Measurements from ENCODE around the gene PPP1R13L.

DNA sequence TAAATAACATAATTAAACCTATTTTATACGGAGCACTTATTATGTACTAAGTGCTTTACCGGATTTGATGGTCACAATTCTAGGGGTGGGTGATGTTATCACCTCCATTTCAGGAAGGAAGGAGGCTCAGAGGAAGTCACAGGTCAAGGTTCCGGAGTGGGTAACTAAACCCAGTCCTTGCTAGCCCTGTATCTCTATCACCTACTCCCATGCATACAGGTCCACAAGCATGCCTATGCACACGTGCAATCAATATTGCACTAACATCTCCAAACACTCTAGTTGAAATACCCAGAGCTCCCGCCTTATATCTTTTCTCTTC, 45.1 kb upstream of the PPP1R13L start:
- TF ChIP-seq, protein P1, sequence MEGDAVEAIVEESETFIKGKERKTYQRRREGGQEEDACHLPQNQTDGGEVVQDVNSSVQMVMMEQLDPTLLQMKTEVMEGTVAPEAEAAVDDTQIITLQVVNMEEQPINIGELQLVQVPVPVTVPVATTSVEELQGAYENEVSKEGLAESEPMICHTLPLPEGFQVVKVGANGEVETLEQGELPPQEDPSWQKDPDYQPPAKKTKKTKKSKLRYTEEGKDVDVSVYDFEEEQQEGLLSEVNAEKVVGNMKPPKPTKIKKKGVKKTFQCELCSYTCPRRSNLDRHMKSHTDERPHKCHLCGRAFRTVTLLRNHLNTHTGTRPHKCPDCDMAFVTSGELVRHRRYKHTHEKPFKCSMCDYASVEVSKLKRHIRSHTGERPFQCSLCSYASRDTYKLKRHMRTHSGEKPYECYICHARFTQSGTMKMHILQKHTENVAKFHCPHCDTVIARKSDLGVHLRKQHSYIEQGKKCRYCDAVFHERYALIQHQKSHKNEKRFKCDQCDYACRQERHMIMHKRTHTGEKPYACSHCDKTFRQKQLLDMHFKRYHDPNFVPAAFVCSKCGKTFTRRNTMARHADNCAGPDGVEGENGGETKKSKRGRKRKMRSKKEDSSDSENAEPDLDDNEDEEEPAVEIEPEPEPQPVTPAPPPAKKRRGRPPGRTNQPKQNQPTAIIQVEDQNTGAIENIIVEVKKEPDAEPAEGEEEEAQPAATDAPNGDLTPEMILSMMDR (IDR thresholded peaks at IDR 0.05; ENCODE audit: low read length) = no peak
- no peak for TF ChIP-seq EZH2 (IDR thresholded peaks at IDR 0.05; ENCODE audit: borderline replicate concordance, low read length)
